ENCODE results near the gene REELD1. TPM values are rescaled to one million over a fixed set of nuclear protein-coding genes. Genes with fewer than 3 reads are reported as not detected.
A peak's percentile ranks its signal among the peaks of the same experiment; 100 is the strongest.

Gene REELD1
- total RNA-seq, 1 experiment from 2014 or later = not detected

- H3K4me3 Mint-ChIP-seq = no peak overlapping the region
Observed at GRCh38 chr4:146243883-146244277, 29.5 kb downstream of the REELD1 start.

More at GRCh38 chr4:146243883-146244277, 29.5 kb downstream of the REELD1 start:
- Histone ChIP-seq H4K91ac (ENCODE audit: insufficient read length, low read depth, low read length) (no peak overlapping the region), H2BK12ac (ENCODE audit: insufficient read length, low read depth, low read length) (no peak overlapping the region), H3K18ac (ENCODE audit: insufficient read length, low read depth, low read length) (no peak overlapping the region), H3K79me1 (ENCODE audit: insufficient read depth, low read depth, low read length, poor library complexity, severe bottlenecking) (no peaks in the 10 kb centered on the region), H3K56ac (ENCODE audit: insufficient read length, low read depth, low read length) (no peak overlapping the region), H3K4me2 (ENCODE audit: insufficient read depth, insufficient read length, low read length) (no peak overlapping the region), H3K79me2 (ENCODE audit: insufficient read depth, low read length) (no peaks in the 10 kb centered on the region), H2BK120ac (ENCODE audit: low read depth, low read length, poor library complexity, severe bottlenecking) (no peak overlapping the region), H2BK20ac (ENCODE audit: low read depth, low read length, poor library complexity, severe bottlenecking) (no peak overlapping the region), H4K8ac (replicated peaks; ENCODE audit: insufficient read length, low read depth, low read length) (no peak overlapping the region), H3K27ac (ENCODE audit: insufficient read length, low read depth, low read length) (no peak overlapping the region), H2AK5ac (ENCODE audit: insufficient read length, low read length) (no peak overlapping the region), H3K23me2 (ENCODE audit: insufficient read length, low read depth, low read length, poor library complexity, severe bottlenecking) (no peaks in the 10 kb centered on the region), H3K9ac (ENCODE audit: extremely low read depth, insufficient read length, low read length) (no peak overlapping the region), H4K20me1 (ENCODE audit: control insufficient read depth, insufficient read depth, insufficient read length) (no peaks in the 10 kb centered on the region), H4K5ac (ENCODE audit: insufficient read length, low read depth, low read length) (no peak overlapping the region), H2BK15ac (ENCODE audit: low read depth, low read length) (no peak overlapping the region), H3K4me1 (ENCODE audit: insufficient read depth, low read length) (no peaks in the 10 kb centered on the region), H3T11ph (ENCODE audit: low read length) (no peak overlapping the region), H2AFZ (ENCODE audit: low read length) (no peak overlapping the region), H3K9me3 (ENCODE audit: control insufficient read depth, low read depth, low read length) (no peaks in the 10 kb centered on the region), H3K27me3 (ENCODE audit: insufficient read depth, low read length) (no peaks in the 10 kb centered on the region), H2BK5ac (ENCODE audit: insufficient read length, low read length) (no peak overlapping the region), H3K23ac (ENCODE audit: insufficient read length, low read depth, low read length) (no peak overlapping the region), H3K4ac (ENCODE audit: low read depth, low read length) (no peak overlapping the region), H3K14ac (ENCODE audit: insufficient read depth, low read length) (no peak overlapping the region)
- Mint-ChIP-seq H3K4me1 (peaks cover 4 to 6% of the 10 kb centered on the region in 2 experiments; a peak in 3 of 4 replicates), H3K27ac (peak overlapping the region in 1 of 3 experiments; percentile 35; a peak in 1 of 7 replicates), H3K36me3 (ENCODE audit: insufficient read depth in 1 of 3, low read depth in 3 of 3) (no peaks in the 10 kb centered on the region), H3K9me3 (no peaks in the 10 kb centered on the region; a peak in 1 of 5 replicates), H3K27me3 (ENCODE audit: low read depth) (peaks cover 6% of the 10 kb centered on the region)
- no CpG with 5 or more reads among the region's 17 CpGs for WGBS (ENCODE audit: extremely low coverage, insufficient read length, low lambda C conversion rate)
- TF ChIP-seq, protein P1, sequence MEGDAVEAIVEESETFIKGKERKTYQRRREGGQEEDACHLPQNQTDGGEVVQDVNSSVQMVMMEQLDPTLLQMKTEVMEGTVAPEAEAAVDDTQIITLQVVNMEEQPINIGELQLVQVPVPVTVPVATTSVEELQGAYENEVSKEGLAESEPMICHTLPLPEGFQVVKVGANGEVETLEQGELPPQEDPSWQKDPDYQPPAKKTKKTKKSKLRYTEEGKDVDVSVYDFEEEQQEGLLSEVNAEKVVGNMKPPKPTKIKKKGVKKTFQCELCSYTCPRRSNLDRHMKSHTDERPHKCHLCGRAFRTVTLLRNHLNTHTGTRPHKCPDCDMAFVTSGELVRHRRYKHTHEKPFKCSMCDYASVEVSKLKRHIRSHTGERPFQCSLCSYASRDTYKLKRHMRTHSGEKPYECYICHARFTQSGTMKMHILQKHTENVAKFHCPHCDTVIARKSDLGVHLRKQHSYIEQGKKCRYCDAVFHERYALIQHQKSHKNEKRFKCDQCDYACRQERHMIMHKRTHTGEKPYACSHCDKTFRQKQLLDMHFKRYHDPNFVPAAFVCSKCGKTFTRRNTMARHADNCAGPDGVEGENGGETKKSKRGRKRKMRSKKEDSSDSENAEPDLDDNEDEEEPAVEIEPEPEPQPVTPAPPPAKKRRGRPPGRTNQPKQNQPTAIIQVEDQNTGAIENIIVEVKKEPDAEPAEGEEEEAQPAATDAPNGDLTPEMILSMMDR (conservative IDR thresholded peaks at IDR 0.05) = no peak
- no peak for DNase-seq

Measured in H9 (cell line).